GM11168 (cell line): ENCODE results near the gene ABCA5.
"Not testable (repeated sequence)": the region's sequence is repeated elsewhere in the genome, so short reads cannot be mapped to it uniquely, and the experiment has no call there.

ENCODE experiments used
- in situ Hi-C: fragments of 300-500 bp; cut with MboI; formaldehyde crosslinking; loops from one replicate; pipeline ENCODE4 v1.12.0; 2022; ENCODE audit warnings: low sequenced_read_pairs; ENCODE audit not compliant: unreplicated experiment

Gene ABCA5

GRCh38 chr17:69335058-69335457 is 8.1 kb upstream of the ABCA5 start:
- in situ Hi-C loops = loop anchor here (10.0 kb wide), 1 partner anchor 60 kb away; no protein-coding TSS in a partner anchor

- in situ Hi-C loops = loop anchor here (10.0 kb wide), 1 partner anchor 61 kb away; no protein-coding TSS in a partner anchor
These were observed 6.6 kb upstream of the ABCA5 start for GRCh38 chr17:69333561-69333960.

GRCh38 chr17:69331756-69332155 is 4.8 kb upstream of the ABCA5 start:
- in situ Hi-C loops = loop anchor here (10.0 kb wide), 1 partner anchor 63 kb away; no protein-coding TSS in a partner anchor

DNA sequence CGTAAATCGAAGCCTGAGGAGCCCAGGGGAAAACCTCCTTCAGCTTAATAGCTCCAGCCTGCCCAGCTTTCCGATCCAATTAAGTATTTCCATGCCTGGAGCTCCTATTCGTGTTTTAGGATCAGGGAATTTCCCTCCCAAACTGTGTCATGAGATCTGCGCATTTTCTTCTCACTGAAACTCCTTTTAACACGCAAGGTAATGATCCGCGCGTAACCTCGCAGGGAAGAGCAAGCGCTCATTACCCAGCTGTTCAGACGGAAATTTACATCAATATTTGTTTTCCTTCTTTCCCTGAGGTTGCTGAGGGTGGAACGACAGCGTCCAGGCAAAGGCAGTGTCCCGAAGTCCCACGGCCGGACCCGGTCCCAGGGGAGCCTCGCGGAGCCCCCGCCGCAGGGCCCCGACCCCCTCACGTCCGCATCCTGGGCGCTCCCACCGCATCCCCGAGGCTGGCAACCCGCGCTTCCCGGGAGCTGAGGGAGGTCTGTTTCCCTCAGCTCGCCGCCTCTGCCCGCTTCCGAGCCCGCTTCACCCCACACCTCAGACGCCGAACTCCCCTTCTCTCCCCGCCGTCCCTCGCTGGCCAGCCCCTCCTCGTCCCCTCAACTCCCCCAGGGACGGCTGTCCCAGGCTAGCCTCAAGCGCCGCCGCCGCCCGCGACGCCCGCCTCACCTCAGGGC is 415 bp downstream of the ABCA5 start:
- in situ Hi-C loops = no loop called here

- in situ Hi-C loops = no loop called here
These were observed 1.2 kb downstream of the ABCA5 start for GRCh38 chr17:69325518-69326376.

DNA sequence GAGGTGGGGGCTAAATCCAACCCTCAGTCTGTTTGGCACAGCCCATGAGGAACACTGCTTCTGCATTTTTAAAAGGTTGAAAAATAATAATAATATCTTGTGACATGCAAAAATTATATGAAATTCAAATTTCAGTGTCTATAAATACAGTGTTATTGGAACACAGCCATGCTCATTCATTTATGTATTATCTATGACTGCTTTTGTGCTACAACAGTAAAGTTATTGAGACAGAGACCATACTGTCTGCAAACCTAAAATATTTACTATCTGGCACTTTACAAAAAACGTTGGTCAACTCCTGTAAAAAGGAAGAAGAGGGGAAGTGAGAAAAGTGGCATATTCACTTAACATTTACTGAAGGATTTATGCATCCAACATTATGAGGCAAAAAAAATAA is 3.1 kb downstream of the ABCA5 start:
- in situ Hi-C loops = no loop called here

DNA sequence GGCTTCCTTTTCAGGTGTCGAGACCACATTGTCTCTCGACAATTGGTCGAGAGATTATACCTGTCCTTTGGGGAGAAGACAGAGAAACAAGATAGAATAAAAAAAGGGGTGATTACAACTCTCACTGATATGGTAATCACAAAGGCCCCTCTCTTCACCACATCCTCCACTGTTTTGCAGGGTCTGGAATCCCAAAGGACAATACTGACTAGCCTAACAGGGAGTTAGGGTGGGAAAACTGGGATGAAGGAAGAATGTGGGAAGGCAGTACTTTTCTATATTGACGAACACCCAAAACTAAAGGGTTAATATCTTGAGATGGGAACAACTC is 6.1 kb downstream of the ABCA5 start:
- in situ Hi-C loops = no loop called here

GRCh38 chr17:69320210-69320907 is 6.6 kb downstream of the ABCA5 start:
- in situ Hi-C loops = no loop called here

DNA sequence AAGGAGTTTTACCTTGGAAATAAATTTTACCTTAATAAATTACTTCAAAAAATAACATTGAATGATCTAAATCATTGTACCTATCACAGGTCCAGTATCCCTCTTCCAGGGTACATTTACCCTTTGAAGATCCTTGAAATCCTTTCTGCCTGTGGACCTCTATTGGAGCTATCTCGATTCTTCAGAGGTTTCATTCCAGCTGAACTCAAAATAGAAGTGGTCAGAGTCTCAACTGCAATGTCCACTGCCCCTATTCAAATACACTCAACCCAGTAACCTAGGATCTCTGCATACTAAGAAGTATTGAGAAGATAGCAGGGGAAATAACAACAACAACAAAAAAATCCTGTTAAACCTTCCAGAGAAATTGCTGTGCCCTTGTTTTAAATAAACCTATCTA is 9.3 kb downstream of the ABCA5 start:
- in situ Hi-C loops = no loop called here

DNA sequence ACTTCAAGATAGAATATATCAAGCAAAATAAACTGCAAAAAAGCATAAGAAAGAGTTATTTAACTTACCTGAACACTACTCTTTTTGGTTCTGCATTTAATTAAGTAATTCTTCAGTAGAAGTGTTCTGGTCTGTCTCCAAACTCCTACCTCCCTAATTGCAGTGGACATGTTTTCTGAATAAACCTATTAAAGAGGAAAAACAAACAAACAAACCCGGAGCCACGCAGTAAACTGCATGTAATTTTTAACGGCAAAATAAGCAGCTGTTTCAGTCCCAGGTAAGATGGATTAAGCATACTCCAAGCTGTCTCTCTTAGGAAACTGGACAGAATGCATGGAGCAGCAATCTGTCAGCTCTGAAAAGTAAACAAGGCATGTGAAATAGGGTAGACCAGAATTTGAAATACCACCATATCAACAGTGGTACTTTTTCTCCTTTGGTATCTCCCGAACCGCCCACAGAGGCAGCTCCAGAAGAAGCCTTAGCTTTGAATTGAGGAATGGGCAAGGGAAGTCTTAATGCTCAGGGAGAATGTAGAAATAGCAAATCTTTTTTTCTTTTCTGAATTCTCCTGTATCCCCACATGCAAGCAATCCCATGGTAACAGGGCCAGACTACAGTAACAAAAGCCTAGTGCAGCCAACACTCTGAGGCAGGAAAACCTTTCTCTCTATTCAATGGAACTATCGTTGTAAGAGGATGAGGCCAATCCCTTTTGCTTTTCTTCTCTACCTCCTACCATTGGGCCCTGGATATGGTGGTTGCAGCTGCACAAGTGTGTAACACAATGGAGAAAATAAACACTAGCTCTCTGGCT is 12.5 kb downstream of the ABCA5 start:
- in situ Hi-C loops = no loop called here

DNA sequence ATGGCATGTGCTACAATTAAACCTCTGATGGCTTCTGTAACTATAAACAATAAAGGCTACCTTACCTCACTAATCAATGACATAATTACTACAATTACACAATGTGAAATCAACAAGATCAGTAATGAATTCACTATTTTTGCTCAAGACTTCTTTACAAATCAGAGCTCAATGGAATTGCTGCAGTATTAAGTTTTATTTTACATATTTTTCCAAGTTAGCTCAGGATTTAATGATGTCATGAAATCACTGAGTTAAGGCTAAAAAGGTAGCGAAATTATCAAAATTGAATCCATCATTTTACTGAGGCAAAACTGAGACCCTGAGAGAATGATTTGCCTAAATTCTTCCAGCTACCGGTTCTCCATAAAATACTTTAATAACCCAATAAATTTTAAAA is 21.8 kb downstream of the ABCA5 start:
- in situ Hi-C loops = no loop called here

GRCh38 chr17:69302682-69303081 is 24.3 kb downstream of the ABCA5 start:
- in situ Hi-C loops = no loop called here

- in situ Hi-C loops = no loop called here
These were observed 26.7 kb downstream of the ABCA5 start for GRCh38 chr17:69300222-69300621.

DNA sequence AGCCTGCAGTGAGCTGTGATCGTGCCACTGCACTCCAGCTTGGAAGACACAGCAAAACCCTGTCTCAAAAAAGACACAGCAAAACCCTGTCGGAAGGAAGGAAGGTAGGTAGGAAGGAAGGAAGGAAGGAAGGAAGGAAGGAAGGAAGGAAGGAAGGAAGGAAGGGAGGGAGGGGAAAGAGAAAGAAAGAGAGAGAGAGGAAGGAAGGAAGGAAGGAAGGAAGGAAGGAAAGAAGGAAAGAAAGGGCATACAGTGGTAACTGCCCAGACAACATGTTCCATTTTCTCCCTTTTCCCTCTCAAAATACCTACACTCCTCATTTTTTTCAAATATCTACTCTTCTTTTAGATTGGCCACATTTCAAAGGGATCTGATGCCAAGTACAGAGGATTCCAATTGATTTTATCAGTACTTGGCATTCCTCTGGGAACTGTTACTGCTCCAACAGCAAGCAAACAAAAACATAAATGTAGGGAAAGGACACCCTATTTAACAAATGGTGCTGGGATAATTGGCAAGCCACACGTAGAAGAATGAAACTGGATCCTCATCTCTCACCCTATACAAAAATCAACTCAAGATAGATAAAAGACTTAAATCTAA is 28.7 kb downstream of the ABCA5 start:
- in situ Hi-C loops = not testable (repeated sequence)

DNA sequence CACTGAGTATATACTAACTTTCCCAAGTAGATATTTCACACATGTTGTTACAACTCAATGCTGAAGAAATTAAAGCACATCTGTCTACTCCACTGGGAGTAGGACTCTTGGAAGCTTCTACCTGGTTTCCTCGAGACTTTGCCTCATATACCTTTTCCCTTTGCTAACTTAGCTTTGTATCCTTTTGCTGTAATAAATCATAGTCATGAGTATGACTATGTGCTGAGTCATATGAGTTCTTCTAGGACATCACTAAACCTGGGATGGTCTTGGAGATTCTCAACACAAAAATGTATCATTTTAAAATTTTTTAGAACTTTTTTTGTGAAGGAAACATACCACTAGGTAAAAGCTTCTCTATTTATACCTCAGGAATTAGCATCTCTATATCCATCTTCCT is 39.8 kb downstream of the ABCA5 start:
- in situ Hi-C loops = no loop called here

DNA sequence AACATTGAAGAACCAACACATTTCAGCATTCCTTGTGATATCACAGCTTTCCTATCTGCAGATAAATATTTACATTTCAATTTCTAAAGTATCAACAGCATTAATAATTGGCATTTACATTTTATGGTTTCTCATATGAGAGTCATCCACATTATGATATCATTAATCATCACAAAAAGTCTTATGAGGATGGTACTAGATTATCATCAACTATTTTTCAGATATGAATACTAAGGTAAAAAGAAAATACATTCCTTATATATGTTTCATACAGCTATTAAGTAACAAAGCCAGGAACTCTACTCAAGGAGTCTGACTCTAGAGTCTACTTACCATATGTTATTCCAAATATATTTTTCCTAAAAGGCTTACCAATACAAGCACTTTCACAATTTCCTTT is 40.7 kb downstream of the ABCA5 start:
- in situ Hi-C loops = no loop called here

GRCh38 chr17:69284646-69285045 is 42.3 kb downstream of the ABCA5 start:
- in situ Hi-C loops = no loop called here

- in situ Hi-C loops = no loop called here
These were observed 44.9 kb downstream of the ABCA5 start for GRCh38 chr17:69282002-69282401.

- in situ Hi-C loops = not testable (repeated sequence)
These were observed 50.7 kb downstream of the ABCA5 start for GRCh38 chr17:69276279-69276678.

GRCh38 chr17:69275751-69276150 is 51.2 kb downstream of the ABCA5 start:
- in situ Hi-C loops = no loop called here
